ENCODE data around the gene MEIS3.
"Not testable (repeated sequence)": the region's sequence is repeated elsewhere in the genome, so short reads cannot be mapped to it uniquely, and the experiment has no call there.

The MEIS3 gene

GRCh38 chr19:47383890-47384289, 35.4 kb downstream of the MEIS3 start:
- not testable (repeated sequence) for DNase-seq

GRCh38 chr19:47381653-47382279, 37.6 kb downstream of the MEIS3 start:
- DNase-seq, result no peak

GRCh38 chr19:47381121-47381520, 38.2 kb downstream of the MEIS3 start:
- no peak for DNase-seq

- DNase-seq, result no peak
Observed at GRCh38 chr19:47380559-47380958, 38.8 kb downstream of the MEIS3 start.

- DNase-seq, result no peak
Observed at GRCh38 chr19:47379381-47379938, 39.9 kb downstream of the MEIS3 start.

GRCh38 chr19:47378246-47378645, 41.1 kb downstream of the MEIS3 start:
- no peak for DNase-seq

GRCh38 chr19:47377801-47378200, 41.5 kb downstream of the MEIS3 start:
- no peak for DNase-seq

GRCh38 chr19:47377208-47377701, 42.1 kb downstream of the MEIS3 start:
- no peak for DNase-seq

- no peak for DNase-seq
Observed at GRCh38 chr19:47376589-47377144, 42.7 kb downstream of the MEIS3 start.

GRCh38 chr19:47375694-47376588, 43.4 kb downstream of the MEIS3 start:
- DNase-seq, result no peak

GRCh38 chr19:47374876-47375693, 44.2 kb downstream of the MEIS3 start:
- DNase-seq, result no peak

- no peak for DNase-seq
Observed at GRCh38 chr19:47373246-47374240, 45.8 kb downstream of the MEIS3 start.

- DNase-seq, result no peak
Observed at GRCh38 chr19:47372603-47373002, 46.7 kb downstream of the MEIS3 start.

- DNase-seq, result no peak
Observed at GRCh38 chr19:47371261-47371660, 48.1 kb downstream of the MEIS3 start.

GRCh38 chr19:47370045-47370611, 49.2 kb downstream of the MEIS3 start:
- DNase-seq, result no peak

- not testable (repeated sequence) for DNase-seq
Observed at GRCh38 chr19:47365455-47365854, 53.9 kb downstream of the MEIS3 start.

- DNase-seq, result peak in 1 of 2 experiments; percentile 33
Observed at GRCh38 chr19:47363758-47364531, 55.4 kb downstream of the MEIS3 start.

GRCh38 chr19:47362321-47362720, 57.0 kb downstream of the MEIS3 start:
- DNase-seq, result no peak

GRCh38 chr19:47358936-47359335, 60.4 kb downstream of the MEIS3 start:
- DNase-seq, result no peak
